Spleen (tissue), 11 donors: Measurements from ENCODE around the gene SPTBN1. TPM values are rescaled to one million over a fixed set of nuclear protein-coding genes. Genes with fewer than 3 reads are reported as not detected.

Experiments used
- DNase-seq: peaks from one replicate; pipeline ENCODE4 v3.0.0-alpha.2; 2020
- H3K27ac ChIP-seq, 8 donors: fragments of 200-600 bp; sonication (generic) in 7 of 8; 1 replicate in 4 of 8; 2 replicates in 4 of 8; pipeline versions ENCODE4 v1.5.0 to v1.8.0; 2016 to 2021; ENCODE audit warnings: inconsistent platforms in 4 of 8, mild to moderate bottlenecking in 4 of 8, moderate library complexity in 1 of 8
- H3K27me3 ChIP-seq, 7 donors: fragments of 200-600 bp; sonication (generic) in 6 of 7; replicated peaks in 1 of 7; 1 replicate in 4 of 7; 2 replicates in 3 of 7; pipeline versions ENCODE4 v1.5.0 to v1.8.0; 2016 to 2021; ENCODE audit warnings: inconsistent platforms in 3 of 7, mild to moderate bottlenecking in 1 of 7
- H3K36me3 ChIP-seq, 6 donors: fragments of 200-600 bp; sonication (generic) in 5 of 6; 1 replicate in 4 of 6; 2 replicates in 2 of 6; pipeline versions ENCODE4 v1.5.0 to v1.8.0; 2016 to 2021; ENCODE audit warnings: inconsistent platforms in 2 of 6
- H3K4me1 ChIP-seq, 6 donors: fragments of 200-600 bp; sonication (generic) in 5 of 6; 1 replicate in 3 of 6; 2 replicates in 3 of 6; pipeline versions ENCODE4 v1.5.0 to v1.8.0; 2016 to 2021; ENCODE audit warnings: inconsistent platforms in 3 of 6
- H3K4me3 ChIP-seq, 8 donors: fragments of 200-600 bp; sonication (generic) in 7 of 8; 1 replicate in 4 of 8; 2 replicates in 4 of 8; pipeline versions ENCODE4 v1.5.0 to v1.8.0; 2016 to 2021; ENCODE audit warnings: inconsistent platforms in 4 of 8, mild to moderate bottlenecking in 4 of 8, moderate library complexity in 2 of 8
- H3K9me3 ChIP-seq, 8 donors: fragments of 200-600 bp; sonication (generic) in 7 of 8; 1 replicate in 4 of 8; 2 replicates in 4 of 8; pipeline versions ENCODE4 v1.5.0 to v1.8.0; 2016 to 2021; ENCODE audit warnings: inconsistent platforms in 4 of 8
- CTCF ChIP-seq, 11 experiments: fragments of 200-600 bp in 7 of 11; fragments of 450-650 bp in 4 of 11; sonication (generic) in 4 of 11; IDR thresholded peaks in 8 of 11; conservative IDR thresholded peaks in 3 of 11; 1 replicate in 7 of 11; 2 replicates in 4 of 11; pipeline versions ENCODE4 v1.4.0 to v1.8.0; 2016 to 2021; ENCODE audit warnings: antibody characterized with exemption in 11 of 11, inconsistent platforms in 4 of 11, mild to moderate bottlenecking in 1 of 11
- POLR2A ChIP-seq, 3 donors: fragments of 450-650 bp; IDR thresholded peaks; one replicate each; pipeline ENCODE4 v1.5.1; 2017; ENCODE audit warnings: antibody characterized with exemption in 3 of 3, mild to moderate bottlenecking in 1 of 3
- POLR2AphosphoS5 ChIP-seq, 3 donors: sonication (generic); formaldehyde crosslinking; IDR thresholded peaks; one replicate each; pipeline ENCODE4 v1.5.1; 2017; ENCODE audit warnings: antibody characterized with exemption in 3 of 3
- WGBS, 5 donors: extraction: QIAGEN DNeasy Blood & Tissue Kit in 3 of 5; methylation state at CpG; one replicate each; pipeline versions ENCODE4 v1.1.5 to v1.1.7; 2013 to 2018; 5-methylcytosine and 5-hydroxymethylcytosine counted together
- intact Hi-C: fragments of 100-400 bp; cut with DNase I; formaldehyde crosslinking; loops from one replicate; pipeline ENCODE4 v1.15.0; 2023; ENCODE audit warnings: low total_unique reads
- polyA plus RNA-seq, 3 donors: library from polyadenylated mRNA; stranded (reverse); fragments of 200-250 nt; gene quantifications; one replicate each; pipeline ENCODE4 v1.2.1, GENCODE V29; 2013
- total RNA-seq, 7 donors: library from RNA; depleted of rRNA in 3 of 7; stranded (reverse); fragments of >200 nt in 3 of 7; fragmentation: NEBNext Ultra II Directional in 4 of 7; extraction: Animal tissue kit (Norgen Biotek cat#: 25700) in 4 of 7; gene quantifications; one replicate each; pipeline versions ENCODE4 v1.1.0 to v1.2.1, GENCODE V29; 2016 to 2021
- donor health status: healthy with polysubstance abuse.
- donor health status: DM: no; HTN: no; CAD: no; lungs with moderate emphysema.
- donor health status: DM: no; HTN: no; CAD: no.
- donor health status: Bipolar disorder and iron deficiency.
- donor health status: healthy.
- donor health status: DM: no; HTN: no; CAD: no.
- donor health status: DM: yes; HTN: yes; CAD: no.

The SPTBN1 gene
- total and polyA plus RNA-seq, 10 donors = 32.7 to 352 (median 269) TPM

DNA sequence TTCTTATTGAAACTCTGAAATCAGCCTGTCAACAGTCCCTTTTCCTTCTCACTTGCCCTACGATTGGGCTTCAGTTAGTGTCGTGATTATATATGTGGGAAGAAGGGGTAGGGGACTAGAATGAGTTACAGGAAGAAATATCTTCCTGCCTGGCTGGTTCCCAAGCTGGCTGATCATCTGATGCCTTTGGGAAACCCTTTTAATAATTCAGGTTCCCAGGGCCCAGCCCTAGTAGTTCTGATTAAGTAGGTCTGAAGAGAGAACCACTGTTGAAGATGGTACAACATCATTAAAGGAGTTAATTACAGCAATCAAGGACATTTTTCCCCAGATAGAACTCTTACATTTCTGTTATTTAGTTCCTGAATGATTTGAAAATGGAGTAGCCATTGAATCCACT is 157.3 kb downstream of the SPTBN1 start:
- Histone ChIP-seq H3K27ac (peak overlapping the region; percentile 33 to 87 (median 61)), H3K4me3 (no peak overlapping the region), H3K9me3 (no peaks in the 10 kb centered on the region), H3K27me3 (no peaks in the 10 kb centered on the region), H3K4me1 (peaks cover 22 to 97% (median 49%) of the 10 kb centered on the region in 6 donors), H3K36me3 (peaks cover 0 to 66% (median 40%) of the 10 kb centered on the region in 6 donors)
- TF ChIP-seq POLR2AphosphoS5 (IDR thresholded peaks at IDR 0.05) (no peak), POLR2A (IDR thresholded peaks at IDR 0.05) (no peak), CTCF (IDR thresholded peaks at IDR 0.05 in 8 of 11, conservative IDR thresholded peaks at IDR 0.05 in 3 of 11) (no peak)
- DNase-seq = no peak
- intact Hi-C loops = no loop called here
- 44 to 75% (median 54%) methylated on average over 2 of the region's 2 CpGs for WGBS, 5 donors

DNA sequence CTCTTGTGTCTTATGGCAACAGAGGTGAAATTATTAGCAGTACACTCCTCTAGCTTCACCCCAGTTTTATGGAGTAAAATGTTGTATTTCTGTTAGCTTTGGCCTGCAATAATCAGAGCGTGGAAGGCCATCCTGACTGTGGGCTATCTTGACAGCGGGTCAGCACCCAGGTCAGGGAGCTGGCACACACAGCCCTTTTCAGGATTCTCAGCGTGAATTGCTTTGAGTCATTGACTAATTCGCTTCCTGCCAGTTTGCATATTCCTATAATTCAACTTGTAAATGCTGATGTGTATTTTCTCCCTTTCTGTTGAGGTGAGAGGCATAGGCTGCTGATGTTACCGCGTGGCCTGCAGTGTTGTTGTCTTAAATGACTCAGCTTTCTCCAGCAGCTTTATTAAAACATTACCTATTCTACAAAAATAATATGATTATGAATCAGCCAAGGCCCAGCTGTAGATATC is 157.7 kb downstream of the SPTBN1 start:
- Histone ChIP-seq H3K9me3 (no peaks in the 10 kb centered on the region), H3K4me3 (no peak overlapping the region), H3K27me3 (no peaks in the 10 kb centered on the region), H3K36me3 (peaks cover 0 to 71% (median 41%) of the 10 kb centered on the region in 6 donors), H3K27ac (peak overlapping the region; percentile 33 to 87 (median 61)), H3K4me1 (peaks cover 25 to 97% (median 52%) of the 10 kb centered on the region in 6 donors)
- intact Hi-C loops = no loop called here
- TF ChIP-seq CTCF (IDR thresholded peaks at IDR 0.05 in 8 of 11, conservative IDR thresholded peaks at IDR 0.05 in 3 of 11) (no peak), POLR2AphosphoS5 (IDR thresholded peaks at IDR 0.05) (peak in 2 of 3 donors; percentile 26 to 69)
- no peak for DNase-seq
- 57 to 71% (median 61%) methylated on average over 6 of the region's 6 CpGs for WGBS, 5 donors

GRCh38 chr2:54614819-54615218 is 158.7 kb downstream of the SPTBN1 start:
- Histone ChIP-seq H3K36me3 (peaks cover 0 to 81% (median 41%) of the 10 kb centered on the region in 6 donors), H3K27ac (peak overlapping the region in 5 of 8 donors; percentile 33 to 87 (median 64)), H3K4me3 (no peak overlapping the region), H3K27me3 (no peaks in the 10 kb centered on the region), H3K4me1 (peaks cover 25 to 97% (median 57%) of the 10 kb centered on the region in 6 donors), H3K9me3 (no peaks in the 10 kb centered on the region)
- DNase-seq = no peak
- intact Hi-C loops = no loop called here
- no peak for TF ChIP-seq POLR2A (IDR thresholded peaks at IDR 0.05)
- no peak for TF ChIP-seq CTCF (IDR thresholded peaks at IDR 0.05 in 8 of 11, conservative IDR thresholded peaks at IDR 0.05 in 3 of 11)
- TF ChIP-seq POLR2AphosphoS5 (IDR thresholded peaks at IDR 0.05) = no peak

DNA sequence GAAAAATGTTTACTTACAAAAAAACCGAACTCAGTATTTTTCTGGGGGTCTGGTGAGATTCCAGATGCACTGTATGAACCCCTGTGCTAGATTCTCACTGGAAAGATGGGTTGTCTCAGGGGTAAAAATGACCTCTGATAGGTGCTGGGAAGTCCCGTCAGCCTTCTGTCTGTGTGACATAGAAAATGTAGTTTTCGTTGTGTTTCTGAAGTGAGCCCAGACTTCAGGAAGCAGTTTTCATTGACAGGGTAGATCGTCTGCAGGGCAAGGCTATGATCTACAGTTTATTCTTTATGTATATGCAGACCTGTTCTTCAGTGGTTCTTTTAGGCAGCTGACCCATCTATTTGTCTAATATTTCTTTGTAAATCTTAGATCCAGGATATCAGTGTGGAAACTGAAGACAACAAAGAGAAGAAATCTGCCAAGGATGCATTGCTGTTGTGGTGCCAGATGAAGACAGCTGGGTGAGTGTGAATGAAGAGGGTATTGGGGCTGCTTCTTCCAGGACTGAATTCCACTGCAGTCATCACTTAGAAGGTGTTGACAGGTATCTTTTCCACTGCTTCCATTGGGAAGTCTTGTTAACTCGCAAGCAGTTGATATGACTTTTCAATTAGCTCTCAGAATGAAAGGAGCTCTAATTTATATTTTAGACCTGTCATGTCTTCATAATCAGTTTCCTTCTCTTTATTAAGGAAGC is 159.9 kb downstream of the SPTBN1 start:
- Histone ChIP-seq H3K27ac (peak overlapping the region in 4 of 8 donors; percentile 20 to 87 (median 69)), H3K27me3 (no peaks in the 10 kb centered on the region), H3K36me3 (peaks cover 0 to 92% (median 43%) of the 10 kb centered on the region in 6 donors), H3K4me1 (peaks cover 22 to 90% (median 53%) of the 10 kb centered on the region in 6 donors), H3K9me3 (no peaks in the 10 kb centered on the region), H3K4me3 (no peak overlapping the region)
- 79 to 90% (median 84%) methylated on average over 5 of the region's 5 CpGs for WGBS, 5 donors
- intact Hi-C loops = no loop called here
- no peak for TF ChIP-seq POLR2AphosphoS5 (IDR thresholded peaks at IDR 0.05)
- no peak for TF ChIP-seq POLR2A (IDR thresholded peaks at IDR 0.05)
- no peak for TF ChIP-seq CTCF (IDR thresholded peaks at IDR 0.05 in 8 of 11, conservative IDR thresholded peaks at IDR 0.05 in 3 of 11)
- DNase-seq = no peak
